H9 (cell line): ENCODE data around the gene ZMYM2. TPM values are rescaled to one million over a fixed set of nuclear protein-coding genes. Genes with fewer than 3 reads are reported as not detected.

ENCODE experiments used
- DNase-seq: peaks from one replicate; pipeline ENCODE4 v3.0.0-alpha.2; 2017
- H2AFZ ChIP-seq: one replicate; pipeline ENCODE4 v1.6.1; 2013; ENCODE audit warnings: mild to moderate bottlenecking, low read length, control low read depth, moderate library complexity
- H2AK5ac ChIP-seq: 2 replicates; pipeline ENCODE4 v1.6.1; 2013; ENCODE audit warnings: low read length, control low read depth, mixed read lengths; ENCODE audit not compliant: insufficient read length
- H2BK120ac ChIP-seq: one replicate; pipeline ENCODE4 v1.6.1; 2013; ENCODE audit warnings: low read depth, mild to moderate bottlenecking, low read length, control low read depth, inconsistent platforms; ENCODE audit not compliant: poor library complexity, severe bottlenecking
- H2BK12ac ChIP-seq: 2 replicates; pipeline ENCODE4 v1.6.1; 2013; ENCODE audit warnings: low read length, control low read depth, mixed read lengths, low read depth; ENCODE audit not compliant: insufficient read length
- H2BK15ac ChIP-seq: 2 replicates; pipeline ENCODE4 v1.6.1; 2013; ENCODE audit warnings: low read depth, low read length, control low read depth
- H2BK20ac ChIP-seq: one replicate; pipeline ENCODE4 v1.6.1; 2013; ENCODE audit warnings: low read depth, mild to moderate bottlenecking, low read length, control low read depth, inconsistent platforms; ENCODE audit not compliant: poor library complexity, severe bottlenecking
- H2BK5ac ChIP-seq: 2 replicates; pipeline ENCODE4 v1.6.1; 2013; ENCODE audit warnings: low read length, control low read depth, mixed read lengths; ENCODE audit not compliant: insufficient read length
- H3K14ac ChIP-seq: 2 replicates; pipeline ENCODE4 v1.6.1; 2013; ENCODE audit warnings: low read length, control low read depth; ENCODE audit not compliant: insufficient read depth
- H3K18ac ChIP-seq: 2 replicates; pipeline ENCODE4 v1.6.1; 2013; ENCODE audit warnings: low read depth, mild to moderate bottlenecking, mixed read lengths, low read length, control low read depth; ENCODE audit not compliant: insufficient read length
- H3K23ac ChIP-seq: 2 replicates; pipeline ENCODE4 v1.6.1; 2013; ENCODE audit warnings: low read length, control low read depth, mixed read lengths, low read depth; ENCODE audit not compliant: insufficient read length
- H3K23me2 ChIP-seq: 2 replicates; pipeline ENCODE4 v1.6.1; 2013; ENCODE audit warnings: low read depth, mild to moderate bottlenecking, mixed read lengths, low read length, control low read depth; ENCODE audit not compliant: insufficient read length, poor library complexity, severe bottlenecking
- H3K27ac ChIP-seq: 2 replicates; pipeline ENCODE4 v1.5.1; 2013; ENCODE audit warnings: low read length, control low read depth, mixed read lengths, low read depth; ENCODE audit not compliant: insufficient read length
- H3K27me3 ChIP-seq: 2 replicates; pipeline ENCODE4 v1.6.1; 2013; ENCODE audit warnings: low read length, control low read depth, inconsistent platforms; ENCODE audit not compliant: insufficient read depth
- H3K4ac ChIP-seq: 2 replicates; pipeline ENCODE4 v1.6.1; 2013; ENCODE audit warnings: low read depth, mild to moderate bottlenecking, control low read depth, inconsistent platforms, low read length, moderate library complexity
- H3K4me1 ChIP-seq: 2 replicates; pipeline ENCODE4 v1.6.1; 2013; ENCODE audit warnings: low read length, control low read depth, inconsistent platforms; ENCODE audit not compliant: insufficient read depth
- H3K4me2 ChIP-seq: 2 replicates; pipeline ENCODE4 v1.6.1; 2013; ENCODE audit warnings: low read length, control low read depth, mixed read lengths; ENCODE audit not compliant: insufficient read length, insufficient read depth
- H3K56ac ChIP-seq: 2 replicates; pipeline ENCODE4 v1.6.1; 2013; ENCODE audit warnings: low read depth, mild to moderate bottlenecking, mixed read lengths, low read length, control low read depth; ENCODE audit not compliant: insufficient read length
- H3K79me1 ChIP-seq: 2 replicates; pipeline ENCODE4 v1.6.1; 2013; ENCODE audit warnings: low read depth, mild to moderate bottlenecking, moderate library complexity, low read length, control low read depth, inconsistent platforms; ENCODE audit not compliant: insufficient read depth, poor library complexity, severe bottlenecking
- H3K79me2 ChIP-seq: 2 replicates; pipeline ENCODE4 v1.6.1; 2013; ENCODE audit warnings: low read length, control low read depth, inconsistent platforms; ENCODE audit not compliant: insufficient read depth
- H3K9ac ChIP-seq: 2 replicates; pipeline ENCODE4 v1.6.1; 2013; ENCODE audit warnings: low read length, control low read depth, mixed read lengths; ENCODE audit not compliant: insufficient read length; ENCODE audit errors: extremely low read depth
- H3K9me3 ChIP-seq: one replicate; pipeline ENCODE4 v1.6.1; 2013; ENCODE audit warnings: low read depth, low read length, inconsistent platforms; ENCODE audit not compliant: control insufficient read depth
- H3T11ph ChIP-seq: one replicate; pipeline ENCODE4 v1.6.1; 2013; ENCODE audit warnings: mild to moderate bottlenecking, low read length, control low read depth, inconsistent platforms
- H4K20me1 ChIP-seq: one replicate; pipeline ENCODE4 v1.6.1; 2013; ENCODE audit not compliant: control insufficient read depth, insufficient read length, insufficient read depth
- H4K5ac ChIP-seq: 2 replicates; pipeline ENCODE4 v1.6.1; 2013; ENCODE audit warnings: low read depth, mild to moderate bottlenecking, mixed read lengths, low read length, control low read depth; ENCODE audit not compliant: insufficient read length
- H4K8ac ChIP-seq: replicated peaks from 2 replicates; pipeline ENCODE4 v1.6.1; 2013; ENCODE audit warnings: low read length, control low read depth, mixed read lengths, low read depth; ENCODE audit not compliant: insufficient read length
- H4K91ac ChIP-seq: 2 replicates; pipeline ENCODE4 v1.6.1; 2013; ENCODE audit warnings: low read depth, mild to moderate bottlenecking, moderate library complexity, mixed read lengths, low read length, control low read depth; ENCODE audit not compliant: insufficient read length
- H3K27ac Mint-ChIP-seq, 3 experiments: 2 replicates in 2 of 3; 3 replicates in 1 of 3; pipeline ENCODE4 v1.8.0; 2020 to 2021; ENCODE audit warnings: mixed read lengths in 3 of 3, mild to moderate bottlenecking in 1 of 3, moderate library complexity in 1 of 3
- H3K27me3 Mint-ChIP-seq: 2 replicates; pipeline ENCODE4 v1.8.0; 2021; ENCODE audit warnings: low read depth, mild to moderate bottlenecking, moderate library complexity, mixed read lengths
- H3K36me3 Mint-ChIP-seq, 3 experiments: 2 replicates in 2 of 3; 3 replicates in 1 of 3; pipeline ENCODE4 v1.8.0; 2020 to 2021; ENCODE audit warnings: low read depth in 3 of 3, mixed read lengths in 3 of 3; ENCODE audit not compliant: insufficient read depth in 1 of 3
- H3K4me1 Mint-ChIP-seq, 2 experiments: 2 replicates each; pipeline ENCODE4 v1.8.0; 2020; ENCODE audit warnings: mixed read lengths in 2 of 2
- H3K4me3 Mint-ChIP-seq, 2 experiments: 2 replicates in 1 of 2; 3 replicates in 1 of 2; pipeline ENCODE4 v1.8.0; 2020 to 2021; ENCODE audit warnings: mild to moderate bottlenecking in 2 of 2, mixed read lengths in 2 of 2, moderate library complexity in 1 of 2
- H3K9me3 Mint-ChIP-seq, 2 experiments: 2 replicates in 1 of 2; 3 replicates in 1 of 2; pipeline ENCODE4 v1.8.0; 2020; ENCODE audit warnings: mild to moderate bottlenecking in 2 of 2, mixed read lengths in 2 of 2, moderate library complexity in 1 of 2
- WGBS: extraction: QIAGEN DNeasy Blood & Tissue Kit; methylation state at CpG from one replicate; pipeline ENCODE4 v1.1.7; 2013; ENCODE audit warnings: missing lambda C conversion rate, low lambda C conversion rate, mixed read lengths; ENCODE audit not compliant: insufficient read length; ENCODE audit errors: extremely low coverage; 5-methylcytosine and 5-hydroxymethylcytosine counted together
- total RNA-seq: library from RNA; stranded (reverse); gene quantifications from 2 replicates; pipeline ENCODE4 v1.2.1, GENCODE V29; 2021
- TF ChIP-seq, protein P1 (sequence below): fragments of 200-600 bp; sonication (generic); conservative IDR thresholded peaks from 3 replicates; pipeline ENCODE4 v1.8.0; 2021; ENCODE audit warnings: antibody characterized with exemption, mild to moderate bottlenecking

ZMYM2 gene
- total RNA-seq, 1 experiment from 2014 or later, result 173 TPM

DNA sequence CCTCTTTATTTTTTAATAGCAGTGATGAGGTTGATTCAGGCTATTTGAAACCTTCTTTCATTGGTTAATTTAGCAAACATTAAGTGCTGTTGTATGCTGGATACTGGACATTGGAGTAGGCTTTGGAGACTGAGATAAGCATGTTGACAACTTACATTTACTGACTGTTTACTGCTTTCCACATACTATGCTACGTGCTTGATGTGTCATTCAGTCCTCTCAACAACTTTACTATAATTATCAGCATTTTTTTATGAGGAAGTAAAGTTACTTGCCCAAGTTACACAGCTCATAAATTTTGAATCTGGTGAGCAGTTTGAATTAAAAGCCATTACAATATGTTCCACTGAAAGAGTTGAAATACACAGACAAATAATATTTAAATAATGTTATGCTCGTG, 118.6 kb downstream of the ZMYM2 start:
- Histone ChIP-seq H2AFZ (no peak overlapping the region), H4K8ac (no peak overlapping the region), H3K14ac (no peak overlapping the region), H3K4me1 (no peaks in the 10 kb centered on the region), H3K79me1 (no peaks in the 10 kb centered on the region), H3K27me3 (no peaks in the 10 kb centered on the region), H3K4me2 (no peak overlapping the region), H3K79me2 (no peaks in the 10 kb centered on the region), H3T11ph (no peak overlapping the region), H4K91ac (no peak overlapping the region), H2BK20ac (no peak overlapping the region), H2BK15ac (no peak overlapping the region), H3K4ac (no peak overlapping the region), H2AK5ac (no peak overlapping the region), H3K56ac (no peak overlapping the region), H2BK5ac (no peak overlapping the region), H4K5ac (no peak overlapping the region), H3K9me3 (no peaks in the 10 kb centered on the region), H4K20me1 (no peaks in the 10 kb centered on the region), H3K23ac (no peak overlapping the region), H2BK120ac (no peak overlapping the region), H3K9ac (no peak overlapping the region), H2BK12ac (no peak overlapping the region), H3K23me2 (no peaks in the 10 kb centered on the region), H3K18ac (no peak overlapping the region), H3K27ac (no peak overlapping the region)
- H3K27ac Mint-ChIP-seq, result 0 out of 7 replicates have a peak overlapping the region, but pooled peaks of 1 of the 3 experiments have one; percentile 44
- H3K27me3 Mint-ChIP-seq, result no peaks in the 10 kb centered on the region
- DNase-seq, result no peak
- H3K36me3 Mint-ChIP-seq, result peaks cover 14 to 57% (median 53%) of the 10 kb centered on the region in 3 experiments; a peak in 6 of 7 replicates
- no peaks in the 10 kb centered on the region for H3K4me1 Mint-ChIP-seq
- H3K9me3 Mint-ChIP-seq, result no peaks in the 10 kb centered on the region
- no peak overlapping the region for H3K4me3 Mint-ChIP-seq
- WGBS, result no CpG with 5 or more reads among the region's 2 CpGs
- TF ChIP-seq, protein P1, sequence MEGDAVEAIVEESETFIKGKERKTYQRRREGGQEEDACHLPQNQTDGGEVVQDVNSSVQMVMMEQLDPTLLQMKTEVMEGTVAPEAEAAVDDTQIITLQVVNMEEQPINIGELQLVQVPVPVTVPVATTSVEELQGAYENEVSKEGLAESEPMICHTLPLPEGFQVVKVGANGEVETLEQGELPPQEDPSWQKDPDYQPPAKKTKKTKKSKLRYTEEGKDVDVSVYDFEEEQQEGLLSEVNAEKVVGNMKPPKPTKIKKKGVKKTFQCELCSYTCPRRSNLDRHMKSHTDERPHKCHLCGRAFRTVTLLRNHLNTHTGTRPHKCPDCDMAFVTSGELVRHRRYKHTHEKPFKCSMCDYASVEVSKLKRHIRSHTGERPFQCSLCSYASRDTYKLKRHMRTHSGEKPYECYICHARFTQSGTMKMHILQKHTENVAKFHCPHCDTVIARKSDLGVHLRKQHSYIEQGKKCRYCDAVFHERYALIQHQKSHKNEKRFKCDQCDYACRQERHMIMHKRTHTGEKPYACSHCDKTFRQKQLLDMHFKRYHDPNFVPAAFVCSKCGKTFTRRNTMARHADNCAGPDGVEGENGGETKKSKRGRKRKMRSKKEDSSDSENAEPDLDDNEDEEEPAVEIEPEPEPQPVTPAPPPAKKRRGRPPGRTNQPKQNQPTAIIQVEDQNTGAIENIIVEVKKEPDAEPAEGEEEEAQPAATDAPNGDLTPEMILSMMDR, result no peak
